HUES64 (cell line): Measurements from ENCODE around the gene FAT2.

ENCODE experiments used
- H3K27ac ChIP-seq: 2 replicates; pipeline ENCODE4 v1.7.0; 2013; ENCODE audit warnings: low read depth, low read length, inconsistent platforms
- H3K27me3 ChIP-seq: 2 replicates; pipeline ENCODE4 v1.6.1; 2013; ENCODE audit warnings: mild to moderate bottlenecking, low read length; ENCODE audit not compliant: insufficient read depth
- H3K36me3 ChIP-seq: 2 replicates; pipeline ENCODE4 v1.6.1; 2013; ENCODE audit warnings: mild to moderate bottlenecking, low read length; ENCODE audit not compliant: insufficient read depth
- H3K4me1 ChIP-seq: 2 replicates; pipeline ENCODE4 v1.6.1; 2013; ENCODE audit warnings: mild to moderate bottlenecking, low read length, moderate library complexity; ENCODE audit not compliant: insufficient read depth
- H3K4me3 ChIP-seq: 2 replicates; pipeline ENCODE4 v1.5.1; 2013; ENCODE audit warnings: mild to moderate bottlenecking, low read length, moderate library complexity
- H3K9ac ChIP-seq: 2 replicates; pipeline ENCODE4 v1.6.1; 2013; ENCODE audit warnings: mild to moderate bottlenecking, low read depth, low read length
- H3K9me3 ChIP-seq: 2 replicates; pipeline ENCODE4 v1.6.1; 2013; ENCODE audit warnings: low read depth, low read length; ENCODE audit not compliant: insufficient read depth
- WGBS: fragments of 150-250, 120-280 bp; methylation state at CpG from one replicate; pipeline ENCODE4 v1.1.7; 2013; ENCODE audit warnings: missing lambda C conversion rate; 5-methylcytosine and 5-hydroxymethylcytosine counted together

The FAT2 gene

GRCh38 chr5:151570058-151570457, 21.1 kb downstream of the FAT2 start:
- H3K27me3 ChIP-seq: peaks cover 6% of the 10 kb centered on the region; the same call in 1 of the 2 replicates
- H3K36me3 ChIP-seq: no peaks in the 10 kb centered on the region
- H3K9ac ChIP-seq: no peak overlapping the region
- no peak overlapping the region for H3K4me3 ChIP-seq
- H3K4me1 ChIP-seq: peaks cover 15% of the 10 kb centered on the region
- 88% methylated on average over 2 of the region's 2 CpGs for WGBS
- H3K9me3 ChIP-seq: no peaks in the 10 kb centered on the region
- H3K27ac ChIP-seq: no peak overlapping the region

GRCh38 chr5:151569132-151570046, 21.7 kb downstream of the FAT2 start:
- Histone ChIP-seq H3K4me3 (no peak overlapping the region), H3K27me3 (peaks cover 6% of the 10 kb centered on the region; the same call in 1 of the 2 replicates)
- 92% methylated on average over 8 of the region's 8 CpGs for WGBS

DNA sequence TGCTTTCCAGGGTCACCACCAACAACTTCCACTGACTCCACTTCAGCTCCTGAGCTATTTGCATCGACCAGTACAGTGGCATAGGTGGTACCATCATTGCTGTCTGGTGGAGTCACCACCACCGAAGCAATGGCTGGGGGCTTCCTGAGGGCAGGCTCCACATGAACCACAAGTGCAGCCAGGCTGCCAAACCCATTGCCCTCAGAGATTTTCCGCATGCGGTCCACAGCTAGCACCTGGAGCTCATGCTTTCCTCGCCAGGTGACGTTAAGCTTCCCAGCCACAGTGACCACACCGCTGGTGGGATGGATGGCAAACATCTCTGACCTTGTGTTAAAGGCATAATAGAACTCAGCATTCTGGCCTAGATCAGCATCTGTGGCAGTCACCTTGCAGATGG, 23.1 kb downstream of the FAT2 start:
- Histone ChIP-seq H3K4me1 (peaks cover 15% of the 10 kb centered on the region), H3K27me3 (peaks cover 6% of the 10 kb centered on the region; the same call in 1 of the 2 replicates), H3K36me3 (no peaks in the 10 kb centered on the region), H3K9me3 (no peaks in the 10 kb centered on the region), H3K27ac (no peak overlapping the region), H3K4me3 (no peak overlapping the region), H3K9ac (no peak overlapping the region)
- WGBS: 95% methylated on average over 7 of the region's 7 CpGs

More at GRCh38 chr5:151569132-151570046, 21.7 kb downstream of the FAT2 start:
- Histone ChIP-seq H3K36me3 (no peaks in the 10 kb centered on the region), H3K27ac (no peak overlapping the region), H3K4me1 (peaks cover 15% of the 10 kb centered on the region), H3K9me3 (no peaks in the 10 kb centered on the region), H3K9ac (no peak overlapping the region)

GRCh38 chr5:151565971-151566370, 25.2 kb downstream of the FAT2 start:
- no peak overlapping the region for H3K9ac ChIP-seq
- no peak overlapping the region for H3K27ac ChIP-seq
- WGBS: 95% methylated on average over 11 of the region's 11 CpGs

GRCh38 chr5:151562019-151562707, 29.0 kb downstream of the FAT2 start:
- no peaks in the 10 kb centered on the region for H3K36me3 ChIP-seq
- H3K27me3 ChIP-seq: no peaks in the 10 kb centered on the region
- no peak overlapping the region for H3K9ac ChIP-seq
- no peaks in the 10 kb centered on the region for H3K4me1 ChIP-seq
- no peaks in the 10 kb centered on the region for H3K9me3 ChIP-seq
- no peak overlapping the region for H3K27ac ChIP-seq
- H3K4me3 ChIP-seq: no peak overlapping the region
- 54% methylated on average over 7 of the region's 8 CpGs for WGBS

More at GRCh38 chr5:151565971-151566370, 25.2 kb downstream of the FAT2 start:
- Histone ChIP-seq H3K4me3 (no peak overlapping the region), H3K9me3 (no peaks in the 10 kb centered on the region), H3K27me3 (no peaks in the 10 kb centered on the region), H3K4me1 (peaks cover 10% of the 10 kb centered on the region), H3K36me3 (no peaks in the 10 kb centered on the region)

DNA sequence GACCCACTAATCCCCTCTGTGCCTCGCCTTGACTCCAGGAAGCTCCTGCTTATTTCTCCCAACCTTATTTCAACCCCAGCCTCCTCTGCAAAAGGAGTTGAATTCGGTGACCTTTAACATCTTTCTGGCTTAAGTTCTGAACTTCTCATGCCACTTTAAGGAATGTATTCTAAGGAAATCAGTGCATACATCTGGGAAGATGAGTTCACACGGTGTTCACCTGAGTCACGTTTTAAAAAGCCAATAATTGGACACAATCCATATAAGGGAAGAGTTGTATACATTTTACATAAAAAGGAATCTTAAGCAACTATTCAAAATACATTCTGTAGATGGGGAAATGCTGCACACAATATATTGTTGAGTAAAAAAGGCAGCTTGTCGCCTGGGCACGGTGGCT, 33.2 kb downstream of the FAT2 start:
- 95% methylated on average over 5 of the region's 6 CpGs for WGBS
- H3K36me3 ChIP-seq: no peaks in the 10 kb centered on the region

DNA sequence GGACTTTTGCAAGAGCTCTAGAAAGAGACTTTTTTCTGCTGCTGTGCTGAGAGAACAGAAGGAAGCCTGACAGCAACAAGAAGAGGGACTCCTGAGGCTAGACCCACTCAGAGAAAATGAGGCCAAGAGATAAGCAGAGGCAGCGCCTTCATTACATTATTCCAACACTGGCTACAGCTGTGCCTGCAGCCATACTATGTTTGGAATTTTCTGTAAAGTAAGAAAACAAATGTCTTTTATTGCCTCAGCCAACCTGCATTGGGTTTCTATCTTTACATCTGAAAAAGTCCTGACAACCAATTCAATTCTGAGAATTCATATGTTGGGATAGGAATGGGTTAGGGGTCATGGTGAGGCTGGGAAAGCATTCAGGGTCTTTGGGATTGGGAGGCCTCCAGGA, 33.7 kb downstream of the FAT2 start:
- Histone ChIP-seq H3K9me3 (no peaks in the 10 kb centered on the region), H3K27me3 (no peaks in the 10 kb centered on the region), H3K4me3 (no peak overlapping the region), H3K36me3 (no peaks in the 10 kb centered on the region), H3K4me1 (no peaks in the 10 kb centered on the region), H3K27ac (no peak overlapping the region), H3K9ac (no peak overlapping the region)
- 100% methylated on average over 1 of the region's 1 CpG for WGBS

More for the DNA sequence above, 33.2 kb downstream of the FAT2 start:
- no peaks in the 10 kb centered on the region for H3K9me3 ChIP-seq
- H3K27me3 ChIP-seq: no peaks in the 10 kb centered on the region
- no peak overlapping the region for H3K4me3 ChIP-seq
- H3K27ac ChIP-seq: no peak overlapping the region
- H3K4me1 ChIP-seq: no peaks in the 10 kb centered on the region
- no peak overlapping the region for H3K9ac ChIP-seq

GRCh38 chr5:151556806-151557205, 34.3 kb downstream of the FAT2 start:
- no peaks in the 10 kb centered on the region for H3K9me3 ChIP-seq
- H3K9ac ChIP-seq: no peak overlapping the region
- H3K36me3 ChIP-seq: no peaks in the 10 kb centered on the region
- H3K4me3 ChIP-seq: no peak overlapping the region
- WGBS: 90% methylated on average over 6 of the region's 6 CpGs
- no peaks in the 10 kb centered on the region for H3K27me3 ChIP-seq
- H3K27ac ChIP-seq: no peak overlapping the region
- H3K4me1 ChIP-seq: no peaks in the 10 kb centered on the region

DNA sequence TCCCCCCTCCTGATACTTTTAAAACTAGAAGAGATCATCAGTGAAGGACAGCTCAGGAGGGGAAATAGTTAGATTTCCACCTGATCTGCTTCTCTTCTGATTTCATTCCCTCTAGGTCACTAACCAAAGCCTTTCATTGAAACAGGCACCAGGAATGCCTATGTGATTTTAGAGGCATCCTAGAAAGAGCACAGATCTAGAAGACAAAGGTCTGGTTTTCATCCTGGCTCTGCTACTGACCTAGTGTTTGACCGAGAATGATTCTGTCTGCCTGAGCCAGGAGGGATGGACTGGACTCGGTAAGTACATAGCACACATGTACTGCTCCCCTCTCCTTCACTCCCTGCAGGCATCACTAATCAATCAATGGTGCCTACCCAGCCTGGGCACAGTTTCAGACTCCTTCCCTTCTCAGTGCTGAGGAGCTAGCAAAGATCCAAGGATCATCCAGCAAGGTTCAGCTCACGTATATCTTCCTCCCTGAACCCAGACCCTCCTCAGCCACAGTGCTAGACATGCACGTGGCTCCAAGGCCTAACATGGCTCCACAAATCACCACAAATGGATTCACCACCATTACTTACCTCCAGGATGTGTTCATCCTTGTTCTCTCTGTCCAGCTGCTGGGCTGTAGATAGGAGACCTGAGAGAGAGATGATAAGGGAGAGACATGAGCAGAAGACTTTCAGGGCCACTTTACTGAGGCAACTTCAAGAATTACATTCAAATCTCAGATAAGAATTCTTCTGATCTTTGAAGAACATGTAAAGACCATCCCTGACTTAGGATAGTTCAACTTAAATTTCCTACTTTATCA, 35.2 kb downstream of the FAT2 start:
- H3K27ac ChIP-seq: no peak overlapping the region
- no peaks in the 10 kb centered on the region for H3K9me3 ChIP-seq
- no peaks in the 10 kb centered on the region for H3K4me1 ChIP-seq
- no peak overlapping the region for H3K9ac ChIP-seq
- H3K36me3 ChIP-seq: no peaks in the 10 kb centered on the region
- 85% methylated on average over 4 of the region's 4 CpGs for WGBS
- no peaks in the 10 kb centered on the region for H3K27me3 ChIP-seq
- H3K4me3 ChIP-seq: no peak overlapping the region

- Histone ChIP-seq H3K9me3 (no peaks in the 10 kb centered on the region), H3K4me1 (no peaks in the 10 kb centered on the region), H3K27ac (no peak overlapping the region), H3K36me3 (no peaks in the 10 kb centered on the region), H3K27me3 (no peaks in the 10 kb centered on the region), H3K9ac (no peak overlapping the region), H3K4me3 (no peak overlapping the region)
- WGBS: 90% methylated on average over 5 of the region's 5 CpGs
These were observed 37.4 kb downstream of the FAT2 start for GRCh38 chr5:151553695-151554094.
